ENCODE results near the gene TTLL11. TPM values are rescaled to one million over a fixed set of nuclear protein-coding genes. Genes with fewer than 3 reads are reported as not detected.

TTLL11 gene
- total RNA-seq, 1 donor from 2014 or later: 3.6 TPM

GRCh38 chr9:122128007-122128968, 35.2 kb upstream of the TTLL11 start:
- Mint-ChIP-seq H3K9me3 (no peaks in the 10 kb centered on the region), H3K36me3 (ENCODE audit: low read depth) (no peaks in the 10 kb centered on the region), H3K4me3 (no peak overlapping the region), H3K27ac (no peak overlapping the region), H3K4me1 (peaks cover 13% of the 10 kb centered on the region), H3K27me3 (peaks cover 50% of the 10 kb centered on the region)
- no peak for DNase-seq
- ATAC-seq (ENCODE audit: low read depth): no peak
- ChIA-PET CTCF (interaction anchor here (1.7 to 1.8 kb wide), 2 partner anchors 222 to 225 kb away, joined by 4 to 8 read pairs; no protein-coding TSS in a partner anchor), POLR2A (no interaction called here)
- no peak for TF ChIP-seq CTCF (IDR thresholded peaks at IDR 0.05)
- intact Hi-C loops (cut with micrococcal nuclease): no loop called here

GRCh38 chr9:122127396-122127798, 34.3 kb upstream of the TTLL11 start:
- TF ChIP-seq CTCF (IDR thresholded peaks at IDR 0.05): no peak
- Mint-ChIP-seq H3K36me3 (ENCODE audit: low read depth) (no peaks in the 10 kb centered on the region), H3K27ac (no peak overlapping the region), H3K4me1 (peaks cover 13% of the 10 kb centered on the region), H3K27me3 (peaks cover 54% of the 10 kb centered on the region), H3K9me3 (no peaks in the 10 kb centered on the region), H3K4me3 (no peak overlapping the region)
- intact Hi-C loops (cut with micrococcal nuclease): no loop called here
- ChIA-PET CTCF (interaction anchor here (1.7 to 8.5 kb wide), 3 partner anchors 29 to 225 kb away, joined by 4 to 84 read pairs (median 8); no protein-coding TSS in a partner anchor), POLR2A (no interaction called here)
- DNase-seq: no peak
- no peak for ATAC-seq (ENCODE audit: low read depth)

DNA sequence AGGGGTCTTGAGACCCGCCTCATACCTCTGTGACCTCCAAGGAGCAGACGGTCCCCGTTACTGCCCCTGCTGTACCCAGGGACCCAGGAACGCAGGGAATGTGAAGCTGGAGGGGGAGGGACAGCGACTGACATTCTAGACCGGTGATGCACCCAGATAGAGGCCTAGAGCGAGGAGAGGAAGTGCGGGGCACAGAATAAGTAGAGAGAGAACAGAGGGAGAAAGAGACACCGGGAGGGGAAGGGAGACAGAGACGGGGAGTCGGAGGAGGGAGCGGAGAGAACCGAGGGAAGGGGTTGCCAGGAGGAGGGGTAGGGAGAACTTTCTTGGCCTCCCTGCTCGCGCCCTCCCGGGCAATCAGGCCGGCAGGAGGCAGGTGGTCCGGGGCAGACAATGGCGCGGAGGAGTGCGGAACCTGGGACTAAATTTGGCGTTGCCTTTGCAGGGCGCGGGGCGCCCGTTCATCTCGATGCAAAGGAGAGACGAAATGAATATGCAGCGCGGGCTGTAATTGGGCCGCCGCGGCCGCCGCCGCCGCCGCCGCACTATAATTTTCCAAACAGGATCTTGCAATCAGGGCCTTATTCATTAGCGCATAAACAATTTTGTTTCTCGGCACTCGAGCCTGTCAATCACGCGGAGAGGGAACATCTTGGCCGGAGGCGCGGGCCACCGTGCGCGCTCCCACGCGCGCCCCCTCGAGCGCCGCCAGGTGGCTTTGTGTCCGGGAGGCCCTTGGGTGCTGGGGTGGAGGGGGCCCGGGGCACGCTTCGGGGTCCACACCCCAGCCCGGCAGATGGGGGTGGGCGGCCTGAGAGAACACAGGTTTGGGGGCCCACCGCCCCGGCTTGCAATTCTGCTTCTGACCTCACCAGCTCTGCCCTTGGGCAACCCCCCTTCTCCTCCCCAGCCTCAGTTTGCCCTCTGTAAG, 33.5 kb upstream of the TTLL11 start:
- POLR2A ChIA-PET: no interaction called here
- ATAC-seq (ENCODE audit: low read depth): no peak
- TF ChIP-seq CTCF (IDR thresholded peaks at IDR 0.05): no peak
- no peak for DNase-seq
- H3K4me3 Mint-ChIP-seq: peak overlapping the region; percentile 59
- CTCF ChIA-PET: interaction anchor here (0.8 to 8.5 kb wide), 9 partner anchors 16 to 684 kb away, joined by 4 to 117 read pairs (median 8); no protein-coding TSS in a partner anchor
- peaks cover 51% of the 10 kb centered on the region for H3K27me3 Mint-ChIP-seq
- H3K4me1 Mint-ChIP-seq: peaks cover 13% of the 10 kb centered on the region
- intact Hi-C loops (cut with micrococcal nuclease): no loop called here
- H3K9me3 Mint-ChIP-seq: no peaks in the 10 kb centered on the region
- no peak overlapping the region for H3K27ac Mint-ChIP-seq
- H3K36me3 Mint-ChIP-seq (ENCODE audit: low read depth): no peaks in the 10 kb centered on the region

- Mint-ChIP-seq H3K9me3 (no peaks in the 10 kb centered on the region), H3K27ac (no peak overlapping the region), H3K36me3 (ENCODE audit: low read depth) (no peaks in the 10 kb centered on the region), H3K4me1 (peaks cover 13% of the 10 kb centered on the region), H3K4me3 (no peak overlapping the region), H3K27me3 (peaks cover 44% of the 10 kb centered on the region)
- ChIA-PET POLR2A (no interaction called here), CTCF (interaction anchor here (0.8 to 8.5 kb wide), 20 partner anchors 8 to 685 kb away, joined by 3 to 117 read pairs (median 6); no protein-coding TSS in a partner anchor)
- intact Hi-C loops (cut with micrococcal nuclease): loop anchor here (1.0 kb wide), 4 partner anchors 225 to 1260 kb away; no protein-coding TSS in a partner anchor
- DNase-seq (no peak), ATAC-seq (ENCODE audit: low read depth) (no peak)
- no peak for TF ChIP-seq CTCF (IDR thresholded peaks at IDR 0.05)
Measured at GRCh38 chr9:122125509-122126330, 32.6 kb upstream of the TTLL11 start.

Data from activated B cell treated with CpG ODN at 0.5 μM for 24 hours (primary cell).